ENCODE measurements around the gene M6PR. TPM values are rescaled to one million over a fixed set of nuclear protein-coding genes. Genes with fewer than 3 reads are reported as not detected.
"Not testable (repeated sequence)": the region's sequence is repeated elsewhere in the genome, so short reads cannot be mapped to it uniquely, and the experiment has no call there.

The M6PR gene
- total RNA-seq, 2 experiments from 2014 or later = 210 to 211 TPM

- ChIA-PET POLR2A (interaction anchor here (3.7 kb wide), 1 partner anchor 102 kb away, joined by 24 read pairs; no protein-coding TSS in a partner anchor), CTCF (interaction anchor here (5.7 to 8.1 kb wide), 2 partner anchors 90 to 102 kb away, joined by 82 to 162 read pairs; no protein-coding TSS in a partner anchor)
- peaks cover 3% of the 10 kb centered on the region for H3K9me3 Mint-ChIP-seq
- H3K4me1 Mint-ChIP-seq = peaks cover 47% of the 10 kb centered on the region
- no peak for DNase-seq
- H3K27me3 Mint-ChIP-seq = no peaks in the 10 kb centered on the region
- peaks cover 50% of the 10 kb centered on the region for H3K36me3 Mint-ChIP-seq (ENCODE audit: low read depth)
- peak overlapping the region; percentile 62 for H3K27ac Mint-ChIP-seq
- H3K4me3 Mint-ChIP-seq = peak overlapping the region; percentile 34
These were observed 1.7 kb downstream of the M6PR start for GRCh38 chr12:8947737-8948136.

GRCh38 chr12:8946733-8947132 is 2.7 kb downstream of the M6PR start:
- H3K27ac Mint-ChIP-seq = peak overlapping the region; percentile 62
- H3K4me1 Mint-ChIP-seq = peaks cover 37% of the 10 kb centered on the region
- POLR2A ChIA-PET = no interaction called here
- no peak for DNase-seq
- H3K36me3 Mint-ChIP-seq (ENCODE audit: low read depth) = peaks cover 56% of the 10 kb centered on the region
- CTCF ChIA-PET = interaction anchor here (0.7 to 8.1 kb wide), 4 partner anchors 33 to 403 kb away, joined by 3 to 162 read pairs (median 42); no protein-coding TSS in a partner anchor
- H3K9me3 Mint-ChIP-seq = no peaks in the 10 kb centered on the region
- H3K4me3 Mint-ChIP-seq = peak overlapping the region; percentile 56
- H3K27me3 Mint-ChIP-seq = no peaks in the 10 kb centered on the region

DNA sequence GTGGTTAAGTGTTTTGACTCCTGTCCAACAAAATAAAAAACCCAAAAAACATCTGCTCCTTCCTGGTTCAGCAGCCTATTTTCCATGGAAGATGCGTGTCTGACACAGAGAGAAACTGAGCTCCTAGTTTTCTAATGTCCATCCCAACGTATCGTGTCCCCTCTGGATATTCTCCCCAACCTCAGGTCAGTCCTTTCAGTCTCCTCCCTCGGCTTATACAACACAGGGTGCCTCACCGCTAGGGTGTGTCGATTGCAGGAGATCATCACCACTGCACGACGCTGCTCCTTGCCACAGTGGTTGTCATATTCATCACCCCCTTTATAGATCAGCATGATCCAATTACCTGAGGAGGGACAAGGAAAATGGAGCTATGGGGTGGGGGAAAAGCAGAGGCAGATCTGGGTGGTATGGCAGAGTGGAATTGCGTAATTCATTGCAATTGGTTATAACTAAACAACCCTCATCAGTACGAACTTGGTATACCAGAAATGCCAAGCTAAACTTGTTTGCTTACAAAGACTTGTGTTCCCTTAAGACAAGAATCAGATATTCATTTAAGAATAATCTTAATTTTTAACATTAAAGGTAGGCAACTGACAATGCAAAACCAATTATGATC is 5.8 kb downstream of the M6PR start:
- Mint-ChIP-seq H3K4me1 (peaks cover 26% of the 10 kb centered on the region), H3K36me3 (ENCODE audit: low read depth) (peaks cover 63% of the 10 kb centered on the region), H3K27ac (no peak overlapping the region), H3K9me3 (no peaks in the 10 kb centered on the region), H3K27me3 (no peaks in the 10 kb centered on the region), H3K4me3 (no peak overlapping the region)
- ChIA-PET POLR2A (no interaction called here), CTCF (interaction anchor here (1.3 to 2.7 kb wide), 3 partner anchors 54 to 106 kb away, joined by 4 to 10 read pairs (median 7); no protein-coding TSS in a partner anchor)
- DNase-seq = no peak

- H3K36me3 Mint-ChIP-seq (ENCODE audit: low read depth) = peaks cover 61% of the 10 kb centered on the region
- no peak for DNase-seq
- no peaks in the 10 kb centered on the region for H3K27me3 Mint-ChIP-seq
- peaks cover 11% of the 10 kb centered on the region for H3K4me1 Mint-ChIP-seq
- H3K27ac Mint-ChIP-seq = no peak overlapping the region
- no peaks in the 10 kb centered on the region for H3K9me3 Mint-ChIP-seq
- POLR2A ChIA-PET = no interaction called here
- CTCF ChIA-PET = interaction anchor here (0.8 to 1.1 kb wide), 2 partner anchors 97 to 108 kb away, joined by 3 read pairs; no protein-coding TSS in a partner anchor
- H3K4me3 Mint-ChIP-seq = no peak overlapping the region
These were observed 7.6 kb downstream of the M6PR start for GRCh38 chr12:8941691-8942478.

DNA sequence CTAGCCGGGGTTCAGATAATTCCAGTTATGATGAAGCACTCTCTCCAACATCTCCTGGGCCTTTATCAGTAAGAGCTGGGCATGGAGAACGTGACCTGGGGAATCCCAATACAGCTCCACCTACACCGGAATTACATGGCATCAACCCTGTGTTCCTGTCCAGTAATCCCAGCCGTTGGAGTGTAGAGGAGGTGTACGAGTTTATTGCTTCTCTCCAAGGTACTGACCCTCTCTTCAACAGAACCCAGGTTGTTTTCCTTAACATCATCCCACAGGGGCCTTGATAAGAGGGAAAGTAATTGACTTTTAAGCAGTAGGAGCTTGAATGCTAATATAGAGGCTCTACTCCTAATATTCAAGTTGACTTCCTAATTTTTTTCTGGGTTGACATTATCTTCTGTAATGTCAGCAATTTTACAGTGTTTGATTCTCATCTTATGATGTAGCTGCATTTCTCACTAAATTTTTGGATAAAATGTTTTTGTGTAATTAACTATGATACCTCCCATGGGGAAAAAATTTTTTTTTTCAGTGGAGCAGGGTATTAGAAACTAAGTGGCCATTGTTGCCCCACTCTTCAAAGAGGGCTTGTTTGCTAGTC is 11.5 kb downstream of the M6PR start:
- H3K9me3 Mint-ChIP-seq, DNase-seq, H3K4me1 Mint-ChIP-seq, H3K27me3 Mint-ChIP-seq, H3K4me3 Mint-ChIP-seq, H3K27ac Mint-ChIP-seq, POLR2A ChIA-PET, CTCF ChIA-PET: not testable (repeated sequence)
- H3K36me3 Mint-ChIP-seq (ENCODE audit: low read depth) = peaks cover 32% of the 10 kb centered on the region

- Mint-ChIP-seq H3K27ac (no peak overlapping the region), H3K4me3 (no peak overlapping the region), H3K4me1 (no peaks in the 10 kb centered on the region), H3K27me3 (no peaks in the 10 kb centered on the region), H3K9me3 (no peaks in the 10 kb centered on the region), H3K36me3 (ENCODE audit: low read depth) (peaks cover 23% of the 10 kb centered on the region)
- POLR2A ChIA-PET = interaction anchor here (1.0 kb wide), 1 partner anchor 13 kb away, joined by 3 read pairs; the partner anchor contains the start of gene M6PR
- CTCF ChIA-PET = interaction anchor here (0.6 to 0.7 kb wide), 2 partner anchors 102 to 113 kb away, joined by 3 to 4 read pairs; no protein-coding TSS in a partner anchor
- DNase-seq = no peak
These were observed 12.7 kb downstream of the M6PR start for GRCh38 chr12:8936735-8937134.

- H3K4me1 Mint-ChIP-seq, DNase-seq, POLR2A ChIA-PET, CTCF ChIA-PET, H3K4me3 Mint-ChIP-seq, H3K27ac Mint-ChIP-seq, H3K9me3 Mint-ChIP-seq, H3K27me3 Mint-ChIP-seq: not testable (repeated sequence)
- H3K36me3 Mint-ChIP-seq (ENCODE audit: low read depth) = peaks cover 16% of the 10 kb centered on the region
These were observed 15.4 kb downstream of the M6PR start for GRCh38 chr12:8934080-8934479.

GRCh38 chr12:8932464-8932863 is 17.0 kb downstream of the M6PR start:
- DNase-seq; H3K9me3 Mint-ChIP-seq; H3K27me3 Mint-ChIP-seq; POLR2A ChIA-PET; H3K36me3 Mint-ChIP-seq (ENCODE audit: low read depth); H3K4me1 Mint-ChIP-seq; H3K27ac Mint-ChIP-seq; CTCF ChIA-PET; H3K4me3 Mint-ChIP-seq: not testable (repeated sequence)

DNA sequence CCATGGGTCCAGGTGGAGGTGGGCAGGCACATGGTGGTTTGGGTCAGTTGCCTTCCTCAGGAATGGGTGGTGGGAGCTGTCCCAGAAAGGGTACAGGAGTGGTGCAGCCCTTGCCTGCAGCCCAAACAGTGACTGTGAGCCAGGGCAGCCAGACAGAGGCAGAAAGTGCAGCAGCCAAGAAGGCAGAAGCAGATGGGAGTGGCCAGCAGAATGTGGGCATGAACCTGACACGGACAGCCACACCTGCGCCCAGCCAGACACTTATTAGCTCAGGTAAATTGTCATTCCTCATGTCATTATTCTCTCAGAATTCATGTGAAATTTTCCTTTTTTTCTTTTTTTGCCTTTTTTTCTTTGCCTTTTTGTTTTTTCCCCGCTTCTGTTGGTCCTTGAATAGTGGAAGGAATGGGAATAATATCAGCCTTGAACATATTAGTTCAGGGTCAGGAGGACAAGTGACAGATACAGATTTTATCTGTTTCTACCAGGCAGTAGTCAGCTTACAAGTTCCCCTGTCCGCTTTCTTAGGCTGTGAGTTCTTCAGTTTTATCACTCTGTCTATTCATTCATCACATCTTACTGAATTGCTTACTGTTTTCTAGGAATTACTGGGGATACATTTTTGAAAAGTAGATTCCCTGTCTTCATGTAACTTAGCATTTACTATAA is 18.7 kb downstream of the M6PR start:
- CTCF ChIA-PET; DNase-seq; H3K36me3 Mint-ChIP-seq (ENCODE audit: low read depth); H3K4me3 Mint-ChIP-seq; H3K27ac Mint-ChIP-seq; H3K4me1 Mint-ChIP-seq; H3K27me3 Mint-ChIP-seq; H3K9me3 Mint-ChIP-seq; POLR2A ChIA-PET: not testable (repeated sequence)

GRCh38 chr12:8922544-8922943 is 26.9 kb downstream of the M6PR start:
- no peak overlapping the region for H3K4me3 Mint-ChIP-seq
- H3K4me1 Mint-ChIP-seq = no peaks in the 10 kb centered on the region
- POLR2A ChIA-PET = no interaction called here
- no peak overlapping the region for H3K27ac Mint-ChIP-seq
- no peaks in the 10 kb centered on the region for H3K27me3 Mint-ChIP-seq
- peaks cover 8% of the 10 kb centered on the region for H3K36me3 Mint-ChIP-seq (ENCODE audit: low read depth)
- CTCF ChIA-PET = interaction anchor here (1.1 to 1.8 kb wide), 4 partner anchors 27 to 127 kb away, joined by 3 to 4 read pairs (median 4); partner anchors contain the start of gene M6PR
- no peaks in the 10 kb centered on the region for H3K9me3 Mint-ChIP-seq
- DNase-seq = no peak

DNA sequence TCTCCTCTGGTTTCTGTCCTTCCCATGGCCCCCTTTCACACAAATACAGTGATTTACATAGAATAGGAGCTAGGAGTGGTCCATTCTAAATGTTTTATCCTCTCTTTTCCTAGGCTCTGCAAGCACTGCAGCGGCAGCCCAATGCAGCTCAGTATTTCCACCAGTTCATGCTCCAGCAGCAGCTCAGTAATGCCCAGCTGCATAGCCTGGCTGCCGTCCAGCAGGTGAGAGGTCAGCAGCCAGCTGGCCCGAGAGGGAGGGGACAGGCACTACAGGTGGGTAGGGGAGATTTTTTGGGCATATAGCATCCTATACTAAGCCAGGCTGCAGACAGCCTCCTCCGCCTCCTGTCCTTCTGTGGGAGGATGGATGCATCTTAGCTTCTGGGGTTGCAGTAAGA is 29.8 kb downstream of the M6PR start:
- H3K27ac Mint-ChIP-seq; DNase-seq; H3K4me1 Mint-ChIP-seq; POLR2A ChIA-PET; H3K4me3 Mint-ChIP-seq; H3K27me3 Mint-ChIP-seq; H3K9me3 Mint-ChIP-seq; H3K36me3 Mint-ChIP-seq (ENCODE audit: low read depth): not testable (repeated sequence)
- CTCF ChIA-PET = interaction anchor here (1.1 kb wide), 1 partner anchor 25 kb away, joined by 3 read pairs; no protein-coding TSS in a partner anchor

DNA sequence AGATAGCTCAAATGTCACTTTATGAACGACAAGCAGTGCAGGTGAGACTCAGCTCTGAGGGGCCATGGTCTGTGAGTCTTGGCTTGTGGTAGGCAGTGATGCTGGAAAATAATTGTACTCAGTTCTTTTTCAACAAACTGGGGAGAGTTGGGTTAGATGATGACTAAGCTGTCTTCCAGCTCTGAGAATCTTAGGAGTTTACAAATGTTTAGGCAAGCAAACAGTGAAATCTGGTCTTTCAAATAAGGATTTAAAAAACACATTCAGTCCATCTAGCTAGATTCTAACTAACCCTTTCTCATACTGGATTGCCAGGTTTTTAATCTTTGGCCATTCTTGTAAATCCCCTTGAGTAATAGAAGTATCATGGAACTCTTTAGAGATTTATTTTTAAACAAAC is 31.7 kb downstream of the M6PR start:
- CTCF ChIA-PET = interaction anchor here (0.8 to 3.1 kb wide), 2 partner anchors 32 to 131 kb away, joined by 3 to 11 read pairs; partner anchors contain the start of gene M6PR
- Mint-ChIP-seq H3K27ac (no peak overlapping the region), H3K36me3 (ENCODE audit: low read depth) (peaks cover 8% of the 10 kb centered on the region), H3K27me3 (peaks cover 8% of the 10 kb centered on the region), H3K9me3 (no peaks in the 10 kb centered on the region), H3K4me3 (no peak overlapping the region), H3K4me1 (peaks cover 10% of the 10 kb centered on the region)
- POLR2A ChIA-PET = no interaction called here
- DNase-seq = no peak

All from activated CD4-positive, alpha-beta memory T cell treated with anti-CD3 and anti-CD28 coated beads, Interleukin-2, amount 10 ng/mL, durations not matched to agents 7 days and 5 days (primary cell).